NB4 (cell line): ENCODE results near the gene CRADD.

Experiments used
- DNase-seq: peaks from one replicate; pipeline ENCODE4 v3.0.0; 2010; ENCODE audit warnings: low read depth
- H3K4me3 ChIP-seq: one replicate; pipeline ENCODE4 v1.5.1; 2011; ENCODE audit warnings: mild to moderate bottlenecking, low read depth, low read length, moderate library complexity
- MAX ChIP-seq: IDR thresholded peaks from 2 replicates; pipeline ENCODE4 v1.6.1; 2011; ENCODE audit warnings: low read depth, low read length
- MYC ChIP-seq: IDR thresholded peaks from 2 replicates; pipeline ENCODE4 v1.6.1; 2011; ENCODE audit warnings: low read depth, low read length
- POLR2A ChIP-seq: IDR thresholded peaks from 2 replicates; pipeline ENCODE4 v1.6.1; 2011; ENCODE audit warnings: mild to moderate bottlenecking; ENCODE audit not compliant: insufficient read length; ENCODE audit errors: extremely low read depth
- TF ChIP-seq, protein P1 (sequence below): IDR thresholded peaks from one replicate; pipeline ENCODE4 v1.5.1; 2012; ENCODE audit warnings: low read depth, low read length

The CRADD gene

GRCh38 chr12:93938317-93938716 is 261.1 kb downstream of the CRADD start:
- DNase-seq = no peak
- TF ChIP-seq MAX (no peak), MYC (no peak), POLR2A (no peak)
- TF ChIP-seq, protein P1, sequence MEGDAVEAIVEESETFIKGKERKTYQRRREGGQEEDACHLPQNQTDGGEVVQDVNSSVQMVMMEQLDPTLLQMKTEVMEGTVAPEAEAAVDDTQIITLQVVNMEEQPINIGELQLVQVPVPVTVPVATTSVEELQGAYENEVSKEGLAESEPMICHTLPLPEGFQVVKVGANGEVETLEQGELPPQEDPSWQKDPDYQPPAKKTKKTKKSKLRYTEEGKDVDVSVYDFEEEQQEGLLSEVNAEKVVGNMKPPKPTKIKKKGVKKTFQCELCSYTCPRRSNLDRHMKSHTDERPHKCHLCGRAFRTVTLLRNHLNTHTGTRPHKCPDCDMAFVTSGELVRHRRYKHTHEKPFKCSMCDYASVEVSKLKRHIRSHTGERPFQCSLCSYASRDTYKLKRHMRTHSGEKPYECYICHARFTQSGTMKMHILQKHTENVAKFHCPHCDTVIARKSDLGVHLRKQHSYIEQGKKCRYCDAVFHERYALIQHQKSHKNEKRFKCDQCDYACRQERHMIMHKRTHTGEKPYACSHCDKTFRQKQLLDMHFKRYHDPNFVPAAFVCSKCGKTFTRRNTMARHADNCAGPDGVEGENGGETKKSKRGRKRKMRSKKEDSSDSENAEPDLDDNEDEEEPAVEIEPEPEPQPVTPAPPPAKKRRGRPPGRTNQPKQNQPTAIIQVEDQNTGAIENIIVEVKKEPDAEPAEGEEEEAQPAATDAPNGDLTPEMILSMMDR = no peak
- H3K4me3 ChIP-seq = no peak overlapping the region

- H3K4me3 ChIP-seq = no peak overlapping the region
- no peak for DNase-seq
- TF ChIP-seq, protein P1 = no peak
- TF ChIP-seq MAX (no peak), MYC (no peak), POLR2A (no peak)
These were observed 261.8 kb downstream of the CRADD start for GRCh38 chr12:93938931-93939330.

- no peak overlapping the region for H3K4me3 ChIP-seq
- DNase-seq = no peak
- TF ChIP-seq MAX (no peak), POLR2A (no peak), MYC (no peak)
- TF ChIP-seq, protein P1 = no peak
These were observed 262.6 kb downstream of the CRADD start for GRCh38 chr12:93939641-93940325.

DNA sequence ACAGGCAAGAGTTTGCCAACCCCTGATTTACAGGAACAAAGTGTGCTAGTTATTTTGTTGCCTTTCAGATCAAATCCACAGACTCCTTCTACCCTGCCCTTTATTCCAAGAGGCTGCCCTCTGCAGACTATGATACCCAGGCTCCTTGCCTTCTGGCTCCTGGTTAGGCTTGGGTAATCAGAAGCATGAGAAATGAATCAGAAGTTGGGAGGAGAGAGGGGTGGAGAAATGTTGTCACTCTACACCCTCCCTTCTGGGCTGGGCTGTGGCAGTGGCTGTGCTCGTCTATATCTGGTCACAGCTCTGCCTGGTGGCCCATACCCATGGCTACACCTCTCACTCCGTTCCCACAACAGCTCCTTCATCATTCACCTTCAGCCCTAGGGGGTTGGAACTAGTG is 266.6 kb downstream of the CRADD start:
- H3K4me3 ChIP-seq = no peak overlapping the region
- no peak for DNase-seq
- TF ChIP-seq MYC (no peak), POLR2A (no peak), MAX (no peak)
- TF ChIP-seq, protein P1 = no peak

DNA sequence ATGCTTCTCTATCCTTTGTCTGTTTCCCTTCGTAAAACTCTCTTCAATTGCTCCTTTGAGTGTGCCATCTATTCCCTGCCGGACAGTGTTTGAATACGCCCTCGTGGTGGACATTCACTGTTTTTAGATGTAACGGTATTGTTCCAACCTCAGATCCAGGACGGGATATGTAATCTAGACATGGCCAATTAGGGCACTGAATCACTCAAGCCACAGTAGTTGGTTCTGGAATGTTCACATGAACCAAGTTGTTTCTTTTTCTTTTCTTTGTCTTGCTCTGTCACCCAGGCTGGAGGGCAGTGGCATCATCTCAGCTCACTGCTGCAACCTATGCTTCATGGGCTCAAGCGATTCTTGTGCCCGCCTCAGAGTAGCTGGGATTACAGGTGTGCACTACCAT is 267.0 kb downstream of the CRADD start:
- no peak for TF ChIP-seq MYC
- TF ChIP-seq, protein P1 = no peak
- TF ChIP-seq POLR2A = no peak
- TF ChIP-seq MAX = no peak
- no peak for DNase-seq
- H3K4me3 ChIP-seq = no peak overlapping the region
